ENCODE results near the gene TRPM1.

DNA sequence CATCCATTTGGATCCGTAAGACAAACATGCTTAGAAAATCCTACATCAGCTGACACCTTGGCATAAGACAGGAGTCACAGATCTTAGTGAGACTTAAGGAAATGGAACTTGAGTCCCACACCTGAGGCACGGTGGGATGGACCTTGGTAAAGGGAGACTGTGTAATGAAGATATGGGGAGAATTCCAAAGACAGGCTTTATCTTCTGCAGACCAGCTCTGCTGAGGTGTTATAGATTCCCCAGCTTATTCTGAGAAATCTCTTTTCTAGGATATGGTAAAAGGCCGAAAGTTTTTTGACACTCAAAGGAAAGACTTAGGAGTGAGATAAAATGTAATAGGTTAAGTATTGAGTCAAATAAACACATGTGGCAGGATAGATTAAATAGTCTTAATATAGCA lies 101.8 kb downstream of the TRPM1 start:
- TF ChIP-seq, protein P1, sequence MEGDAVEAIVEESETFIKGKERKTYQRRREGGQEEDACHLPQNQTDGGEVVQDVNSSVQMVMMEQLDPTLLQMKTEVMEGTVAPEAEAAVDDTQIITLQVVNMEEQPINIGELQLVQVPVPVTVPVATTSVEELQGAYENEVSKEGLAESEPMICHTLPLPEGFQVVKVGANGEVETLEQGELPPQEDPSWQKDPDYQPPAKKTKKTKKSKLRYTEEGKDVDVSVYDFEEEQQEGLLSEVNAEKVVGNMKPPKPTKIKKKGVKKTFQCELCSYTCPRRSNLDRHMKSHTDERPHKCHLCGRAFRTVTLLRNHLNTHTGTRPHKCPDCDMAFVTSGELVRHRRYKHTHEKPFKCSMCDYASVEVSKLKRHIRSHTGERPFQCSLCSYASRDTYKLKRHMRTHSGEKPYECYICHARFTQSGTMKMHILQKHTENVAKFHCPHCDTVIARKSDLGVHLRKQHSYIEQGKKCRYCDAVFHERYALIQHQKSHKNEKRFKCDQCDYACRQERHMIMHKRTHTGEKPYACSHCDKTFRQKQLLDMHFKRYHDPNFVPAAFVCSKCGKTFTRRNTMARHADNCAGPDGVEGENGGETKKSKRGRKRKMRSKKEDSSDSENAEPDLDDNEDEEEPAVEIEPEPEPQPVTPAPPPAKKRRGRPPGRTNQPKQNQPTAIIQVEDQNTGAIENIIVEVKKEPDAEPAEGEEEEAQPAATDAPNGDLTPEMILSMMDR (IDR thresholded peaks at IDR 0.05), result no peak
- TF ChIP-seq POLR2A (IDR thresholded peaks at IDR 0.05), result no peak
